ENCODE data around the gene NBPF1.
"Not testable (repeated sequence)": the region's sequence is repeated elsewhere in the genome, so short reads cannot be mapped to it uniquely, and the experiment has no call there.

NBPF1 gene

GRCh38 chr1:16607853-16608815 is 5.2 kb downstream of the NBPF1 start:
- DNase-seq (ENCODE audit: low read depth in 4 of 4, low spot score in 1 of 4) = not testable (repeated sequence)

GRCh38 chr1:16607433-16607851 is 5.9 kb downstream of the NBPF1 start:
- no peak for DNase-seq (ENCODE audit: low read depth in 4 of 4, low spot score in 1 of 4)

GRCh38 chr1:16606666-16607432 is 6.5 kb downstream of the NBPF1 start:
- DNase-seq (ENCODE audit: low read depth in 4 of 4, low spot score in 1 of 4) = not testable (repeated sequence)

GRCh38 chr1:16605532-16606505 is 7.5 kb downstream of the NBPF1 start:
- DNase-seq (ENCODE audit: low read depth in 4 of 4, low spot score in 1 of 4) = no peak

GRCh38 chr1:16605213-16605525 is 8.2 kb downstream of the NBPF1 start:
- no peak for DNase-seq (ENCODE audit: low read depth in 4 of 4, low spot score in 1 of 4)

GRCh38 chr1:16604514-16605212 is 8.7 kb downstream of the NBPF1 start:
- not testable (repeated sequence) for DNase-seq (ENCODE audit: low read depth in 4 of 4, low spot score in 1 of 4)

GRCh38 chr1:16603623-16604022 is 9.7 kb downstream of the NBPF1 start:
- not testable (repeated sequence) for DNase-seq (ENCODE audit: low read depth in 4 of 4, low spot score in 1 of 4)

- DNase-seq (ENCODE audit: low read depth in 4 of 4, low spot score in 1 of 4) = not testable (repeated sequence)
Observed at GRCh38 chr1:16602336-16603011, 10.9 kb downstream of the NBPF1 start.

- DNase-seq (ENCODE audit: low read depth in 4 of 4, low spot score in 1 of 4) = not testable (repeated sequence)
Observed at GRCh38 chr1:16600855-16601786, 12.2 kb downstream of the NBPF1 start.

GRCh38 chr1:16599326-16599725 is 14.0 kb downstream of the NBPF1 start:
- not testable (repeated sequence) for DNase-seq (ENCODE audit: low read depth in 4 of 4, low spot score in 1 of 4)

- not testable (repeated sequence) for DNase-seq (ENCODE audit: low read depth in 4 of 4, low spot score in 1 of 4)
Observed at GRCh38 chr1:16595216-16595615, 18.1 kb downstream of the NBPF1 start.

GRCh38 chr1:16591845-16592244 is 21.5 kb downstream of the NBPF1 start:
- DNase-seq (ENCODE audit: low read depth in 4 of 4, low spot score in 1 of 4) = not testable (repeated sequence)

- DNase-seq (ENCODE audit: low read depth in 4 of 4, low spot score in 1 of 4) = not testable (repeated sequence)
Observed at GRCh38 chr1:16588081-16588480, 25.3 kb downstream of the NBPF1 start.

GRCh38 chr1:16587639-16588038 is 25.7 kb downstream of the NBPF1 start:
- not testable (repeated sequence) for DNase-seq (ENCODE audit: low read depth in 4 of 4, low spot score in 1 of 4)

- not testable (repeated sequence) for DNase-seq (ENCODE audit: low read depth in 4 of 4, low spot score in 1 of 4)
Observed at GRCh38 chr1:16565324-16565723, 48.0 kb downstream of the NBPF1 start.

- not testable (repeated sequence) for DNase-seq (ENCODE audit: low read depth in 4 of 4, low spot score in 1 of 4)
Observed at GRCh38 chr1:16561035-16561434, 52.3 kb downstream of the NBPF1 start.

- DNase-seq (ENCODE audit: low read depth in 4 of 4, low spot score in 1 of 4) = not testable (repeated sequence)
Observed at GRCh38 chr1:16560498-16560897, 52.9 kb downstream of the NBPF1 start.

- DNase-seq (ENCODE audit: low read depth in 4 of 4, low spot score in 1 of 4) = not testable (repeated sequence)
Observed at GRCh38 chr1:16559688-16560087, 53.7 kb downstream of the NBPF1 start.
